ENCODE data around the gene ZNF417.
A peak's percentile ranks its signal among the peaks of the same experiment; 100 is the strongest.

GRCh38 chr19:57947419-57948134 is 31.2 kb upstream of the ZNF417 start, which contains the start of gene ZNF256:
- TF ChIP-seq POLR2AphosphoS5 (IDR thresholded peaks at IDR 0.05) (peak; percentile 73 to 74 (median 74)), POLR2A (IDR thresholded peaks at IDR 0.05) (no peak), CTCF (IDR thresholded peaks at IDR 0.05) (peak; percentile 31 to 69 (median 66))

All from breast epithelium (tissue), 3 donors.